ENCODE measurements around the gene ADGRG6.

The ADGRG6 gene

GRCh38 chr6:142417331-142417750 is 115.5 kb downstream of the ADGRG6 start:
- no peaks in the 10 kb centered on the region for H3K9me2 ChIP-seq (replicated peaks; ENCODE audit: low read depth, low read length)
- no peaks in the 10 kb centered on the region for H3K79me2 ChIP-seq (ENCODE audit: insufficient read depth, low read length)
- peaks cover 21% of the 10 kb centered on the region for H3K4me1 ChIP-seq (ENCODE audit: insufficient read depth, low read length, poor library complexity, severe bottlenecking)
- H2AFZ ChIP-seq (ENCODE audit: low read length): no peak overlapping the region
- 0 out of 2 replicates have a peak, but pooled peaks cover 3% of the 10 kb centered on the region for H3F3A ChIP-seq (ENCODE audit: low read depth)
- no peaks in the 10 kb centered on the region for H4K20me1 ChIP-seq (ENCODE audit: insufficient read depth, low read length, poor library complexity, severe bottlenecking)
- no peaks in the 10 kb centered on the region for H3K27me3 ChIP-seq (ENCODE audit: insufficient read depth, low read length, poor library complexity, severe bottlenecking)
- no peak for TF ChIP-seq EZH2phosphoT487 (IDR thresholded peaks at IDR 0.05; ENCODE audit: borderline replicate concordance)
- TF ChIP-seq, protein P1, sequence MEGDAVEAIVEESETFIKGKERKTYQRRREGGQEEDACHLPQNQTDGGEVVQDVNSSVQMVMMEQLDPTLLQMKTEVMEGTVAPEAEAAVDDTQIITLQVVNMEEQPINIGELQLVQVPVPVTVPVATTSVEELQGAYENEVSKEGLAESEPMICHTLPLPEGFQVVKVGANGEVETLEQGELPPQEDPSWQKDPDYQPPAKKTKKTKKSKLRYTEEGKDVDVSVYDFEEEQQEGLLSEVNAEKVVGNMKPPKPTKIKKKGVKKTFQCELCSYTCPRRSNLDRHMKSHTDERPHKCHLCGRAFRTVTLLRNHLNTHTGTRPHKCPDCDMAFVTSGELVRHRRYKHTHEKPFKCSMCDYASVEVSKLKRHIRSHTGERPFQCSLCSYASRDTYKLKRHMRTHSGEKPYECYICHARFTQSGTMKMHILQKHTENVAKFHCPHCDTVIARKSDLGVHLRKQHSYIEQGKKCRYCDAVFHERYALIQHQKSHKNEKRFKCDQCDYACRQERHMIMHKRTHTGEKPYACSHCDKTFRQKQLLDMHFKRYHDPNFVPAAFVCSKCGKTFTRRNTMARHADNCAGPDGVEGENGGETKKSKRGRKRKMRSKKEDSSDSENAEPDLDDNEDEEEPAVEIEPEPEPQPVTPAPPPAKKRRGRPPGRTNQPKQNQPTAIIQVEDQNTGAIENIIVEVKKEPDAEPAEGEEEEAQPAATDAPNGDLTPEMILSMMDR (conservative IDR thresholded peaks at IDR 0.05; ENCODE audit: low read length): no peak
- H3K9me3 ChIP-seq (ENCODE audit: insufficient read depth, low read depth, low read length): no peaks in the 10 kb centered on the region
- no peak overlapping the region for H3K4me3 ChIP-seq (ENCODE audit: low read length, poor library complexity, severe bottlenecking)
- no peak overlapping the region for H3K9ac ChIP-seq (ENCODE audit: low read depth, low read length, poor library complexity, severe bottlenecking)
- no peaks in the 10 kb centered on the region for H3K36me3 ChIP-seq (ENCODE audit: insufficient read depth, low read length)
- H3K4me2 ChIP-seq (ENCODE audit: low read depth, low read length, poor library complexity, severe bottlenecking): no peak overlapping the region

DNA sequence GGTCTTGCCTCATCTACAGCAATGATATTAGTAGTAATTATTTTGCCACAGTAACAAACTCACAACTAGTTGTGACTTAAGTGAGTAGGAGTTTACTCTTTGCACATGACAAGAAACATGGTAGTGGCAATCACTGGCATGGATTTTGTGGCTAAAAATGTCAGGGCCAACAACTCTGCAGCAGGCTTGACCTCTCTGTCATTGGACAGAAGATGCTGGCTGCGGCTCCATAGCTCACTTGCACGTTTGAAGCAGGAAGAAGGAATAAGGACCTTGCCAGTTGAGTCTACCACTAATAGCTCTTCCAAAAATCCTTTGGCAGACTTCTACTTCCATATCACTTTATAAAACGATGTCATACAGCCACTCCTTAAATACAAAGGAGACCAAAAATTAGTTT is 117.3 kb downstream of the ADGRG6 start:
- Histone ChIP-seq H3K79me2 (ENCODE audit: insufficient read depth, low read length) (no peaks in the 10 kb centered on the region), H3K36me3 (ENCODE audit: insufficient read depth, low read length) (no peaks in the 10 kb centered on the region), H3K9me2 (replicated peaks; ENCODE audit: low read depth, low read length) (no peaks in the 10 kb centered on the region), H3K4me2 (ENCODE audit: low read depth, low read length, poor library complexity, severe bottlenecking) (no peak overlapping the region), H2AFZ (ENCODE audit: low read length) (no peak overlapping the region), H4K20me1 (ENCODE audit: insufficient read depth, low read length, poor library complexity, severe bottlenecking) (no peaks in the 10 kb centered on the region), H3F3A (ENCODE audit: low read depth) (no peaks in the 10 kb centered on the region), H3K27me3 (ENCODE audit: insufficient read depth, low read length, poor library complexity, severe bottlenecking) (no peaks in the 10 kb centered on the region), H3K4me3 (ENCODE audit: low read length, poor library complexity, severe bottlenecking) (no peak overlapping the region), H3K9me3 (ENCODE audit: insufficient read depth, low read depth, low read length) (no peaks in the 10 kb centered on the region), H3K4me1 (ENCODE audit: insufficient read depth, low read length, poor library complexity, severe bottlenecking) (peaks cover 15% of the 10 kb centered on the region), H3K9ac (ENCODE audit: low read depth, low read length, poor library complexity, severe bottlenecking) (no peak overlapping the region)
- TF ChIP-seq, protein P1 (conservative IDR thresholded peaks at IDR 0.05; ENCODE audit: low read length): no peak
- TF ChIP-seq EZH2phosphoT487 (IDR thresholded peaks at IDR 0.05; ENCODE audit: borderline replicate concordance): no peak

GRCh38 chr6:142420802-142421201 is 119.0 kb downstream of the ADGRG6 start:
- H3K9ac ChIP-seq (ENCODE audit: low read depth, low read length, poor library complexity, severe bottlenecking): no peak overlapping the region
- TF ChIP-seq EZH2phosphoT487 (IDR thresholded peaks at IDR 0.05; ENCODE audit: borderline replicate concordance): no peak
- TF ChIP-seq, protein P1 (conservative IDR thresholded peaks at IDR 0.05; ENCODE audit: low read length): no peak
- no peaks in the 10 kb centered on the region for H3K9me2 ChIP-seq (replicated peaks; ENCODE audit: low read depth, low read length)
- no peaks in the 10 kb centered on the region for H3K9me3 ChIP-seq (ENCODE audit: insufficient read depth, low read depth, low read length)
- H3K4me2 ChIP-seq (ENCODE audit: low read depth, low read length, poor library complexity, severe bottlenecking): no peak overlapping the region
- peaks cover 12% of the 10 kb centered on the region for H3K4me1 ChIP-seq (ENCODE audit: insufficient read depth, low read length, poor library complexity, severe bottlenecking)
- H3F3A ChIP-seq (ENCODE audit: low read depth): no peaks in the 10 kb centered on the region
- H3K27me3 ChIP-seq (ENCODE audit: insufficient read depth, low read length, poor library complexity, severe bottlenecking): no peaks in the 10 kb centered on the region
- no peak overlapping the region for H3K4me3 ChIP-seq (ENCODE audit: low read length, poor library complexity, severe bottlenecking)
- H4K20me1 ChIP-seq (ENCODE audit: insufficient read depth, low read length, poor library complexity, severe bottlenecking): no peaks in the 10 kb centered on the region
- no peak overlapping the region for H2AFZ ChIP-seq (ENCODE audit: low read length)
- H3K36me3 ChIP-seq (ENCODE audit: insufficient read depth, low read length): no peaks in the 10 kb centered on the region
- H3K79me2 ChIP-seq (ENCODE audit: insufficient read depth, low read length): no peaks in the 10 kb centered on the region
